ENCODE results near the gene PPP2R3A.

Gene PPP2R3A

DNA sequence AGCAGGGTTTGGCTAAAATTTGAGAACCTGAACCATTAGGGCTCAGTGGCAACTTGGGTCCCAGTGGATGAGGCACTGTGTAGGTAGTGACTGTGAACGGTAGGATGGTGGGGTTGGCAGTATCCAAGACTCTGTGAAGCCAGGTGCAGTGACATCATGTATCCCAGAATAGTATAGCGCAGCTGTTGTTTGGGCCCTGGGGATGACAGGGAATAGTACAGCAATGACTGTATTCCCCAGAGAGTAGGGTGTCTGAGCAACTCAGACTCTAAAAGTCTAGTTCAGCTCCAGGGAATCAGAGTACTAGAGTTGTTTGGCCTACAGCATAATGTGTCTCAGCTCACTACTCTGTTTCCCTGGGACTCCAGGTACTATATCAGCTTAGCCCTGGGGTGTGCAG, 20.7 kb upstream of the PPP2R3A start:
- TF ChIP-seq, protein P1, sequence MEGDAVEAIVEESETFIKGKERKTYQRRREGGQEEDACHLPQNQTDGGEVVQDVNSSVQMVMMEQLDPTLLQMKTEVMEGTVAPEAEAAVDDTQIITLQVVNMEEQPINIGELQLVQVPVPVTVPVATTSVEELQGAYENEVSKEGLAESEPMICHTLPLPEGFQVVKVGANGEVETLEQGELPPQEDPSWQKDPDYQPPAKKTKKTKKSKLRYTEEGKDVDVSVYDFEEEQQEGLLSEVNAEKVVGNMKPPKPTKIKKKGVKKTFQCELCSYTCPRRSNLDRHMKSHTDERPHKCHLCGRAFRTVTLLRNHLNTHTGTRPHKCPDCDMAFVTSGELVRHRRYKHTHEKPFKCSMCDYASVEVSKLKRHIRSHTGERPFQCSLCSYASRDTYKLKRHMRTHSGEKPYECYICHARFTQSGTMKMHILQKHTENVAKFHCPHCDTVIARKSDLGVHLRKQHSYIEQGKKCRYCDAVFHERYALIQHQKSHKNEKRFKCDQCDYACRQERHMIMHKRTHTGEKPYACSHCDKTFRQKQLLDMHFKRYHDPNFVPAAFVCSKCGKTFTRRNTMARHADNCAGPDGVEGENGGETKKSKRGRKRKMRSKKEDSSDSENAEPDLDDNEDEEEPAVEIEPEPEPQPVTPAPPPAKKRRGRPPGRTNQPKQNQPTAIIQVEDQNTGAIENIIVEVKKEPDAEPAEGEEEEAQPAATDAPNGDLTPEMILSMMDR (IDR thresholded peaks at IDR 0.05; ENCODE audit: borderline replicate concordance, insufficient read depth, low read depth, low read length): no peak
- H3K4me3 ChIP-seq (ENCODE audit: low read depth, low read length): no peak overlapping the region

DNA sequence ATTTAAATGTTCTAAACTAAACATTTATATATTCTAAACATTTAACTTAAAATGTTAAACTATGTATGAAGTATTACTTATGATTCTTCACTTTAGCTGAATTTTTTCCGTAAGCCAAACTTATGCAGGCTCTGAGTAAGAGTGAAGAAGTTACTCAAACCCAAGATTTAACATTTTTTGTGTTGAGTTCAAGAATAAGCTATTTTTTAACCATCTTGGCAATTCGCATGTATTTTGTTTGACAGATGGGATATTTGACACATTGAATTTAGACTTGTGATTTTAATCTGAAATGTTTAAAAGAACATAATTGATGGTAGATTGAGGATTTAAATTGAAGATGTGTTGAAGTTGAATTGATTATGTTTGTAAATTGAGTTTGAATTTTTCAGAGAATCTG, 14.6 kb upstream of the PPP2R3A start:
- H3K4me3 ChIP-seq (ENCODE audit: low read depth, low read length): no peak overlapping the region
- TF ChIP-seq, protein P1 (IDR thresholded peaks at IDR 0.05; ENCODE audit: borderline replicate concordance, insufficient read depth, low read depth, low read length): no peak

DNA sequence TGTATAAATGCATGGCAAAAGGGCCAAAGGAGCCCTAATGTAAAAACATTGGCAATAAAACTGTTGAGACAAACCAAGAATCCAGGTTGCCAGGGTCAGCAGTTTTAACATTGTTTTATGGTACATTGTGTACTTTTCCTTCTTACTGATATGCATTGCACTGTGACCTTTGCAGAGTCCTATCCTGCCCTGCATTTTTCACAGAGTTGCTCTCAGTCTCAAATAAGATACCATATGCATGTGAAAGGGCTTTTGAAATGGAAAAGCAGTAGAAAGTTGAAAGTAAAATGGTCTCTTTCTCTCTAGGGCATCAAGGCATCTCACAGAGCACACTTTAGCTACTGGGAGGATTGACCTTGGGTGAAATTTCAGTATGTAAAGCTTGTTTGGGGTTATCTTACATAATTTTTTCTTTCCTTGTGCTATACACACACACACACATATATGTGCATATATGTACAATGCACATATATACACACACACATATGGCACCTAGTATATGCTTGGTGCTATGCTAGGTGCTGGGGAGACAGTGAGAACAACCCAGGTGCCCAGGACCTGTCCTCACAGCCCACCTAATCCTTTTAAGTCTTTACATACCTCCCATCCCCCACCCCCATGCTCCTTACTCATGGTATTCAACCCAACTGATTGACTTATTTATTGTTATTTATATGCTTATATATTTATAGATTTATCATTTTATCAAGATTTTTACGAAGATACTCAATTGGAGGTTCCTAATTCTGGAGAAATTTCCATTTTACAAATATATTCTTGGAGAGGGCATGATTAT, 1.2 kb upstream of the PPP2R3A start:
- TF ChIP-seq, protein P1 (IDR thresholded peaks at IDR 0.05; ENCODE audit: borderline replicate concordance, insufficient read depth, low read depth, low read length): no peak
- H3K4me3 ChIP-seq (ENCODE audit: low read depth, low read length): no peak overlapping the region

DNA sequence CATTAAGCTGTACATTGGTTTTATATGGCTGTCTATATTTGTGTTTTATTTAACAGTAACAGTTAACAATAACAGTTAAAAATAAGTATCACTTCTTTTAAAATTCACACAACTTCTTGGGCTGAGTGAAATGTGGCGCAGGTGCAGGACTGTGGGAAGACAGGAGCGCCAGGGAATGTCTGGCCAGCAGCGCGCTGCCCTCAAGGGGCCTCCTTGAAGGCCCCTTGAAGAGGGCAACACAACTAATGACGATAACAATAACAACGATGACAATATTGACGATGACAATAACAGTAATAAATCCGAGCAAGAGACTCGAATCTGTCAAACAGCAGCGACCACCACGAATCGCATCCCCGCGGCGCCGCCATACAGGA, 411 bp upstream of the PPP2R3A start:
- no peak overlapping the region for H3K4me3 ChIP-seq (ENCODE audit: low read depth, low read length)
- TF ChIP-seq, protein P1 (IDR thresholded peaks at IDR 0.05; ENCODE audit: borderline replicate concordance, insufficient read depth, low read depth, low read length): no peak

DNA sequence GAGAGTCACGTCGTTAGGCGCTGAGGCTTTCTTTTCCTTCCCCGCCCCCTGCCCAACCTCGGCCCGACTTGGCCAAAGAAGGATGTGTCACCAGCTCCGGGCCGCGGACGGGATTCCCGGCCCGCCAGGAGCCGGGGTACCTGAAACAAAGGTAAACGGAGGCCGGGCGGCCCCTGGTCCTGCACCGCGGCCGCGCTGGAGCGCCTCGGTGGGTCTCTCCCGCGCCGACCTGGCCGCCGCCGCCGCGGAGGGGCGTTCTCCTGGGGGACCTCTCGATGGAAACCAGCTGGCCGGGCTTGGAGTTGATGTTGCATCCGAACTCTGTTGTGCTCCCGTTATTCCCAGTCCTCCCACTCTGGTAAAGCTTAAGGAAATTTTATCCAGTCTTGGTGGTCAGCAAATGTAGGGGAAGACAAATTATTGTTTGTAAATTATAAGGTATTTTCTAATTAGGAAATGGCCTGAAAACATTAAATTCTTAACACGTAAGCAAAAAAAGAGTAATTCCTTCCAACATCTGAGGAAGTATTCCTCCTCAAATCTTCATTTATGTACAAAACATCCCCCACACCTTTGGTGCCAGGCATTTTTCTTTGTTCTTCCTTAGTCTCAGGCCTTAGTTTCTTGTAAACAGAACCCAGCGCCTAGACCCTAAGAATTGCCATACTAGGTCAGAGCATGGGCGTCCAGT, 888 bp downstream of the PPP2R3A start:
- H3K4me3 ChIP-seq (ENCODE audit: low read depth, low read length): peak overlapping the region; percentile 54
- TF ChIP-seq, protein P1 (IDR thresholded peaks at IDR 0.05; ENCODE audit: borderline replicate concordance, insufficient read depth, low read depth, low read length): no peak

DNA sequence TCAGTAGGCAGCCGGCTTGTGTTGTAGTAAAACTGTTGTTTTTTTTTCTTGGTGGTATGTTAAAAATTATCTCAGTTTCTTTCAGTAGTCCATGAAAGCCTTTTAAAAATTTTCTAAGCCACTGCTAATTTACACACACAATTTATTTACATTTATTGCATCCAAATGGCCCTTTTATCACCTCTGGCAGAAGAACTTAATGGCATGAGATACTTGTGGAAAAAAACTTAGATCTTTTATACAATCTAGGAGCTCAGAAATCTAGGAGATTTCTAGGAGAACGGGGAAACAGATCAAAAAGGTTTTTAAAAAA, 1.4 kb downstream of the PPP2R3A start:
- TF ChIP-seq, protein P1 (IDR thresholded peaks at IDR 0.05; ENCODE audit: borderline replicate concordance, insufficient read depth, low read depth, low read length): no peak
- H3K4me3 ChIP-seq (ENCODE audit: low read depth, low read length): no peak overlapping the region

DNA sequence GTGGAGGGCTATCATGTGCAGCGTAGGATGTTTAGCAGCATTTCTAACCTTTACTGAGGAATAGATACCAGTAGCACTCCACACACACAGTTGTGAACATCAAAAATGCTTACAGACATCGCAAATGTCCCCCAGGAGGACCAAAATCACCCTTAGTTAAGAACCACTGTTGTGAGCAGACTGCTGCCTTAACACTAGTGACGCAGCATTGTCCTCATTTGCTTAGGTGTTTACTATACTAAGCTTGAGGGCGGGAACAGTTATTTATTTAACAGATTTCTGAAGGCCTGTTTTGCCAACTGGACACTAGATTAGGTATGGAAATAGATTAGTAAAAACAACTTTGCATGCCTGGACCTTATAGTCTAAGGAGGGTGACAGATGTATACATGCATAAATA, 2.3 kb downstream of the PPP2R3A start:
- TF ChIP-seq, protein P1 (IDR thresholded peaks at IDR 0.05; ENCODE audit: borderline replicate concordance, insufficient read depth, low read depth, low read length): no peak
- H3K4me3 ChIP-seq (ENCODE audit: low read depth, low read length): no peak overlapping the region
